ENCODE measurements around the gene COL27A1.

COL27A1 gene

GRCh38 chr9:114221706-114222465 lies 66.5 kb downstream of the COL27A1 start:
- in situ Hi-C loops (cut with MboI; ENCODE audit: low sequenced_read_pairs) = no loop called here

GRCh38 chr9:114223564-114224246 lies 68.4 kb downstream of the COL27A1 start:
- in situ Hi-C loops (cut with MboI; ENCODE audit: low sequenced_read_pairs) = no loop called here

- in situ Hi-C loops (cut with MboI; ENCODE audit: low sequenced_read_pairs) = no loop called here
These were observed 68.9 kb downstream of the COL27A1 start for GRCh38 chr9:114224247-114224610.

- in situ Hi-C loops (cut with MboI; ENCODE audit: low sequenced_read_pairs) = no loop called here
These were observed 70.3 kb downstream of the COL27A1 start for GRCh38 chr9:114225561-114226212.

- in situ Hi-C loops (cut with MboI; ENCODE audit: low sequenced_read_pairs) = no loop called here
These were observed 71.1 kb downstream of the COL27A1 start for GRCh38 chr9:114226246-114227055.

GRCh38 chr9:114227288-114228015 lies 72.1 kb downstream of the COL27A1 start:
- in situ Hi-C loops (cut with MboI; ENCODE audit: low sequenced_read_pairs) = no loop called here

GRCh38 chr9:114228016-114228808 lies 72.9 kb downstream of the COL27A1 start:
- in situ Hi-C loops (cut with MboI; ENCODE audit: low sequenced_read_pairs) = no loop called here

GRCh38 chr9:114229295-114229694 lies 74.0 kb downstream of the COL27A1 start:
- in situ Hi-C loops (cut with MboI; ENCODE audit: low sequenced_read_pairs) = no loop called here

GRCh38 chr9:114230068-114230467 lies 74.7 kb downstream of the COL27A1 start:
- in situ Hi-C loops (cut with MboI; ENCODE audit: low sequenced_read_pairs) = no loop called here

- in situ Hi-C loops (cut with MboI; ENCODE audit: low sequenced_read_pairs) = no loop called here
These were observed 75.9 kb downstream of the COL27A1 start for GRCh38 chr9:114231273-114231672.

GRCh38 chr9:114231719-114232449 lies 76.5 kb downstream of the COL27A1 start:
- in situ Hi-C loops (cut with MboI; ENCODE audit: low sequenced_read_pairs) = no loop called here

GRCh38 chr9:114233491-114234185 lies 78.3 kb downstream of the COL27A1 start:
- in situ Hi-C loops (cut with MboI; ENCODE audit: low sequenced_read_pairs) = no loop called here

- in situ Hi-C loops (cut with MboI; ENCODE audit: low sequenced_read_pairs) = no loop called here
These were observed 79.8 kb downstream of the COL27A1 start for GRCh38 chr9:114235033-114235661.

GRCh38 chr9:114236391-114237138 lies 81.2 kb downstream of the COL27A1 start:
- in situ Hi-C loops (cut with MboI; ENCODE audit: low sequenced_read_pairs) = no loop called here

- in situ Hi-C loops (cut with MboI; ENCODE audit: low sequenced_read_pairs) = no loop called here
These were observed 81.9 kb downstream of the COL27A1 start for GRCh38 chr9:114237247-114237646.

- in situ Hi-C loops (cut with MboI; ENCODE audit: low sequenced_read_pairs) = no loop called here
These were observed 82.4 kb downstream of the COL27A1 start for GRCh38 chr9:114237781-114238180.

- in situ Hi-C loops (cut with MboI; ENCODE audit: low sequenced_read_pairs) = no loop called here
These were observed 83.1 kb downstream of the COL27A1 start for GRCh38 chr9:114238472-114238871.

Measured in hTERT RPE-1 (cell line).